ENCODE results near the gene CWF19L2. TPM values are rescaled to one million over a fixed set of nuclear protein-coding genes. Genes with fewer than 3 reads are reported as not detected.

Gene CWF19L2
- total RNA-seq, 1 donor from 2014 or later: 15.0 TPM

- TF ChIP-seq, protein P1, sequence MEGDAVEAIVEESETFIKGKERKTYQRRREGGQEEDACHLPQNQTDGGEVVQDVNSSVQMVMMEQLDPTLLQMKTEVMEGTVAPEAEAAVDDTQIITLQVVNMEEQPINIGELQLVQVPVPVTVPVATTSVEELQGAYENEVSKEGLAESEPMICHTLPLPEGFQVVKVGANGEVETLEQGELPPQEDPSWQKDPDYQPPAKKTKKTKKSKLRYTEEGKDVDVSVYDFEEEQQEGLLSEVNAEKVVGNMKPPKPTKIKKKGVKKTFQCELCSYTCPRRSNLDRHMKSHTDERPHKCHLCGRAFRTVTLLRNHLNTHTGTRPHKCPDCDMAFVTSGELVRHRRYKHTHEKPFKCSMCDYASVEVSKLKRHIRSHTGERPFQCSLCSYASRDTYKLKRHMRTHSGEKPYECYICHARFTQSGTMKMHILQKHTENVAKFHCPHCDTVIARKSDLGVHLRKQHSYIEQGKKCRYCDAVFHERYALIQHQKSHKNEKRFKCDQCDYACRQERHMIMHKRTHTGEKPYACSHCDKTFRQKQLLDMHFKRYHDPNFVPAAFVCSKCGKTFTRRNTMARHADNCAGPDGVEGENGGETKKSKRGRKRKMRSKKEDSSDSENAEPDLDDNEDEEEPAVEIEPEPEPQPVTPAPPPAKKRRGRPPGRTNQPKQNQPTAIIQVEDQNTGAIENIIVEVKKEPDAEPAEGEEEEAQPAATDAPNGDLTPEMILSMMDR (IDR thresholded peaks at IDR 0.05; ENCODE audit: partially characterized antibody, unreplicated experiment): no peak
- no peak overlapping the region for H3K4me3 Mint-ChIP-seq (ENCODE audit: unreplicated experiment)
- H3K27me3 Mint-ChIP-seq (ENCODE audit: unreplicated experiment): no peaks in the 10 kb centered on the region
- H3K9me3 Mint-ChIP-seq (ENCODE audit: unreplicated experiment): no peaks in the 10 kb centered on the region
- peaks cover 5% of the 10 kb centered on the region for H3K4me1 Mint-ChIP-seq (ENCODE audit: low read depth, unreplicated experiment)
- DNase-seq: no peak
- peak overlapping the region; percentile 53 for H3K27ac Mint-ChIP-seq (ENCODE audit: unreplicated experiment)
- H3K36me3 Mint-ChIP-seq (ENCODE audit: unreplicated experiment): no peaks in the 10 kb centered on the region
These were observed 119.7 kb downstream of the CWF19L2 start for GRCh38 chr11:107337917-107338316.

- DNase-seq: no peak
- Mint-ChIP-seq H3K4me3 (ENCODE audit: unreplicated experiment) (no peak overlapping the region), H3K36me3 (ENCODE audit: unreplicated experiment) (no peaks in the 10 kb centered on the region), H3K27ac (ENCODE audit: unreplicated experiment) (no peak overlapping the region), H3K9me3 (ENCODE audit: unreplicated experiment) (no peaks in the 10 kb centered on the region), H3K4me1 (ENCODE audit: low read depth, unreplicated experiment) (peaks cover 5% of the 10 kb centered on the region), H3K27me3 (ENCODE audit: unreplicated experiment) (no peaks in the 10 kb centered on the region)
- TF ChIP-seq, protein P1 (IDR thresholded peaks at IDR 0.05; ENCODE audit: partially characterized antibody, unreplicated experiment): no peak
These were observed 125.9 kb downstream of the CWF19L2 start for GRCh38 chr11:107331728-107332127.

GRCh38 chr11:107329164-107329563 is 128.5 kb downstream of the CWF19L2 start:
- Mint-ChIP-seq H3K4me3 (ENCODE audit: unreplicated experiment) (no peak overlapping the region), H3K9me3 (ENCODE audit: unreplicated experiment) (peaks cover 2% of the 10 kb centered on the region), H3K27me3 (ENCODE audit: unreplicated experiment) (no peaks in the 10 kb centered on the region), H3K27ac (ENCODE audit: unreplicated experiment) (no peak overlapping the region), H3K4me1 (ENCODE audit: low read depth, unreplicated experiment) (no peaks in the 10 kb centered on the region), H3K36me3 (ENCODE audit: unreplicated experiment) (no peaks in the 10 kb centered on the region)
- TF ChIP-seq, protein P1 (IDR thresholded peaks at IDR 0.05; ENCODE audit: partially characterized antibody, unreplicated experiment): no peak
- no peak for DNase-seq

GRCh38 chr11:107316426-107316825 is 141.2 kb downstream of the CWF19L2 start:
- Mint-ChIP-seq H3K27me3 (ENCODE audit: unreplicated experiment) (no peaks in the 10 kb centered on the region), H3K4me3 (ENCODE audit: unreplicated experiment) (no peak overlapping the region), H3K4me1 (ENCODE audit: low read depth, unreplicated experiment) (no peaks in the 10 kb centered on the region), H3K27ac (ENCODE audit: unreplicated experiment) (no peak overlapping the region), H3K36me3 (ENCODE audit: unreplicated experiment) (peaks cover 9% of the 10 kb centered on the region), H3K9me3 (ENCODE audit: unreplicated experiment) (no peaks in the 10 kb centered on the region)
- TF ChIP-seq, protein P1 (IDR thresholded peaks at IDR 0.05; ENCODE audit: partially characterized antibody, unreplicated experiment): no peak
- DNase-seq: no peak

DNA sequence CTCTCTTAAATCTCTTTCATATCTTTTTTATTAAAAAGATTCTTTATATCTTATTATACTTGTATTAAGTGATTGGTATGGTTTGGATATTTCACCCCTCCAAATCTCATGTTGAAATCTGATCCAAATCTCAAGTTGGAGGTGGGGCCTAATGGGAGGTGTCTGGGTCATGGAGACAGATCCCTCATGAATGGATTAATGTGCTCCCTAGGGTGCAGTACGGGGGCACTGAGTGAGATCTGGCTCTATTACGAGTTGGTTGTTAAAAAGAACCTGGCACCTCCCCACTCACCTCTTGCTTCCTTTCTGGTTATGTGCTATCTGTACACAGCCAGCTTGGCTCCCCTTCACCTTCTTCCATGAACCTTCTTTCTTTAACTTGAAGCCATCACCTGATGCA is 149.6 kb downstream of the CWF19L2 start:
- H3K36me3 Mint-ChIP-seq (ENCODE audit: unreplicated experiment): no peaks in the 10 kb centered on the region
- no peak for DNase-seq
- H3K9me3 Mint-ChIP-seq (ENCODE audit: unreplicated experiment): no peaks in the 10 kb centered on the region
- H3K4me1 Mint-ChIP-seq (ENCODE audit: low read depth, unreplicated experiment): peaks cover 4% of the 10 kb centered on the region
- H3K27ac Mint-ChIP-seq (ENCODE audit: unreplicated experiment): no peak overlapping the region
- TF ChIP-seq, protein P1 (IDR thresholded peaks at IDR 0.05; ENCODE audit: partially characterized antibody, unreplicated experiment): no peak
- no peaks in the 10 kb centered on the region for H3K27me3 Mint-ChIP-seq (ENCODE audit: unreplicated experiment)
- no peak overlapping the region for H3K4me3 Mint-ChIP-seq (ENCODE audit: unreplicated experiment)

Data from glutamatergic neuron (in vitro differentiated cells).